Heart left ventricle (tissue), 13 donors: Measurements from ENCODE around the gene TAF5L.

Experiments
- CTCF ChIP-seq, 12 donors: fragments of 200-600 bp; sonication (generic) in 4 of 12; IDR thresholded peaks; one replicate each; pipeline versions ENCODE4 v1.5.0 to v1.8.0; 2018 to 2022; ENCODE audit warnings: antibody characterized with exemption in 12 of 12, mild to moderate bottlenecking in 5 of 12
- POLR2A ChIP-seq, 2 donors: fragments of 450-650 bp; IDR thresholded peaks; one replicate each; pipeline ENCODE4 v1.6.1; 2017; ENCODE audit warnings: antibody characterized with exemption in 2 of 2, mild to moderate bottlenecking in 2 of 2, moderate library complexity in 2 of 2
- donor health status: ischemic (EF 13 %, LVEDD 7.1; RV severe dilation, severe dysfunction).
- donor health status: DM: no; HTN: yes; CAD: no.
- donor health status: DM: no; HTN: no; CAD: no.
- donor health status: ischemic (EF 25% LVEDD 6.9; RV normal size, moderate dysfunction).
- donor health status: ischemic (EF 25% LVEDD 5.7; RV mildly dilated, moderate dysfunction).
- donor health status: ischemic (EF 35%, LVEDD 5.7; RV mildly dilated, moderate dysfunction).
- donor health status: nonischemic (EF 11% LVEDD 7.7; RV severe dilation, severe dysfunction).
- donor health status: DM: yes; HTN: yes; CAD: no.
- donor health status: PGD.
- donor health status: ischemic (EF 29% LVEDD 5.4; RV normal size, mild dysfunction).
- donor health status: nonischemic (EF 23%, LVEDD 6.1; RV moderate dilation, normal function).

- no peak for TF ChIP-seq CTCF (IDR thresholded peaks at IDR 0.05)
- TF ChIP-seq POLR2A (IDR thresholded peaks at IDR 0.05) = no peak
Measured at GRCh38 chr1:229631148-229631547, 5.2 kb upstream of the TAF5L start.
